ENCODE measurements around the gene TP53RK. TPM values are rescaled to one million over a fixed set of nuclear protein-coding genes. Genes with fewer than 3 reads are reported as not detected.

Gene TP53RK
- total and polyA plus RNA-seq, 4 donors = 4.7 to 12.8 (median 6.8) TPM

GRCh38 chr20:46678516-46678915 is 10.7 kb downstream of the TP53RK start:
- no peak overlapping the region for H3K9ac ChIP-seq (ENCODE audit: low read depth in 1 of 2, low read length in 2 of 2)
- no peak for DNase-seq (ENCODE audit: low spot score)
- WGBS = 67% methylated on average over 4 of the region's 4 CpGs
- H3K36me3 ChIP-seq (ENCODE audit: control insufficient read depth in 4 of 4, insufficient read depth in 3 of 4, low read depth in 1 of 4, low read length in 3 of 4) = no peaks in the 10 kb centered on the region
- no peak overlapping the region for H3K4me3 ChIP-seq (ENCODE audit: low read depth in 1 of 3, low read length in 3 of 3)
- peaks cover 6 to 26% (median 14%) of the 10 kb centered on the region in 4 donors for H3K4me1 ChIP-seq (ENCODE audit: control insufficient read depth in 4 of 4, insufficient read depth in 4 of 4, low read length in 3 of 4)
- TF ChIP-seq TAF1 (conservative IDR thresholded peaks at IDR 0.05) (no peak), HNF4A (conservative IDR thresholded peaks at IDR 0.05) (no peak), ATF3 (IDR thresholded peaks at IDR 0.05) (no peak), REST (IDR thresholded peaks at IDR 0.05) (no peak), NR2F2 (IDR thresholded peaks at IDR 0.05) (no peak), RAD21 (IDR thresholded peaks at IDR 0.05) (no peak), YY1 (IDR thresholded peaks at IDR 0.05) (no peak)
- H3K27ac ChIP-seq (ENCODE audit: low read depth in 1 of 2, low read length in 2 of 2) = no peak overlapping the region
- H3K27me3 ChIP-seq (ENCODE audit: control insufficient read depth in 4 of 4, insufficient read depth in 4 of 4, low read length in 3 of 4) = no peaks in the 10 kb centered on the region
- no peaks in the 10 kb centered on the region for H3K9me3 ChIP-seq (ENCODE audit: control insufficient read depth in 4 of 4, low read length in 3 of 4)

- Histone ChIP-seq H3K27me3 (ENCODE audit: control insufficient read depth in 4 of 4, insufficient read depth in 4 of 4, low read length in 3 of 4) (no peaks in the 10 kb centered on the region), H3K27ac (ENCODE audit: low read depth in 1 of 2, low read length in 2 of 2) (no peak overlapping the region), H3K9ac (ENCODE audit: low read depth in 1 of 2, low read length in 2 of 2) (no peak overlapping the region), H3K36me3 (ENCODE audit: control insufficient read depth in 4 of 4, insufficient read depth in 3 of 4, low read depth in 1 of 4, low read length in 3 of 4) (no peaks in the 10 kb centered on the region), H3K4me1 (ENCODE audit: control insufficient read depth in 4 of 4, insufficient read depth in 4 of 4, low read length in 3 of 4) (peaks cover 2 to 17% (median 8%) of the 10 kb centered on the region in 4 donors), H3K9me3 (ENCODE audit: control insufficient read depth in 4 of 4, low read length in 3 of 4) (no peaks in the 10 kb centered on the region), H3K4me3 (ENCODE audit: low read depth in 1 of 3, low read length in 3 of 3) (no peak overlapping the region)
- 90% methylated on average over 5 of the region's 5 CpGs for WGBS
- no peak for DNase-seq (ENCODE audit: low spot score)
- TF ChIP-seq FOXA1 (IDR thresholded peaks at IDR 0.05) (no peak), MAX (IDR thresholded peaks at IDR 0.05) (no peak), TAF1 (conservative IDR thresholded peaks at IDR 0.05) (no peak), HNF4A (conservative IDR thresholded peaks at IDR 0.05) (no peak), FOXA2 (IDR thresholded peaks at IDR 0.05) (no peak), REST (IDR thresholded peaks at IDR 0.05) (no peak), HNF4G (IDR thresholded peaks at IDR 0.05) (no peak), CTCF (IDR thresholded peaks at IDR 0.05; ENCODE audit: low read depth, low read length, missing input control) (no peak), EGR1 (IDR thresholded peaks at IDR 0.05; ENCODE audit: low read depth in 2 of 2) (no peak), YY1 (IDR thresholded peaks at IDR 0.05) (no peak), RXRA (IDR thresholded peaks at IDR 0.05) (no peak), ZBTB33 (IDR thresholded peaks at IDR 0.05) (no peak), SP1 (IDR thresholded peaks at IDR 0.05) (no peak), NR2F2 (IDR thresholded peaks at IDR 0.05) (no peak), RAD21 (IDR thresholded peaks at IDR 0.05) (no peak)
Measured at GRCh38 chr20:46677608-46678007, 11.6 kb downstream of the TP53RK start.
